Activated gamma-delta T cell (primary cell): ENCODE measurements around the gene GANC.

Experiments used
- DNase-seq: peaks from one replicate; lab custom pipeline; 2025; lab: John Stamatoyannopoulos, UW

Gene GANC

DNA sequence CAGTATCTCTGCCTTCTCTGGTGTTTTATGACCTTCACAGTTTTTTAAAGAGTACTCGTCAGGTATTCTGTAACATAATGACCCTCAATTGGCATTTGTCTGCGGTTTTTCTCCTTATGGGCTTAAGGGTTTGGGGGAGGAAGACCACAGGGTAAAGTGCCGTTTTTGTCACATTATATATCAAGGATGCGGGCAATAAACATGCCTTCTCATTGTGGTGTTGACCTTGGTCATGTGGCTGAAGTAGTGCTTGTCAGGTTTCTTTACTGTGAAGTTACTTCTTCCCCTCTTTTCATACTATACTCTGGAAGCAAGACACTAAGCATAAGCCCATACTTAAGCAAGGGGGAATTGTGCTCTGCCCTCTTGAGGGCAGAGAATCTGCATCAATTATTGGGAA lies 102.9 kb downstream of the GANC start:
- DNase-seq = no peak

GRCh38 chr15:42378011-42378410 lies 105.0 kb downstream of the GANC start:
- no peak for DNase-seq

DNA sequence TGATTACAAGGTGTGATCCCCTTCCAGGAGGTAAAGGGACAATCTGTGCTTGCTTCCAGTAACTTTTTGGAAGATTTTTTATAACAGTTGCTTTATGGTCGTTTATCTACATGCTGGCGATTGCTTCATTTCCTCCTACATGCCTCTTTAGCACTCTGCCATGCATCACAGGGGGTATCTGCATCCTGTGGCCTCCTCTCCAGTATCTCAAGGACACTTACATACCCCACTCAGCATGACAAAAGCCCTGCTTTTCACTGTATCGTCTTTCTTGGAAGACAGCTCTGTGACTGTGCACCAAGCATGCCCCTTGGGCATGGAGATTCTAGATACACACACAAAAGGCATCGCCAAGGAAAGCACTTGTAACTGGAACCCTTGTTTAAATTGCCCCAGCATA lies 111.6 kb downstream of the GANC start:
- no peak for DNase-seq

- no peak for DNase-seq
Measured at GRCh38 chr15:42385206-42385979, 112.4 kb downstream of the GANC start.

DNA sequence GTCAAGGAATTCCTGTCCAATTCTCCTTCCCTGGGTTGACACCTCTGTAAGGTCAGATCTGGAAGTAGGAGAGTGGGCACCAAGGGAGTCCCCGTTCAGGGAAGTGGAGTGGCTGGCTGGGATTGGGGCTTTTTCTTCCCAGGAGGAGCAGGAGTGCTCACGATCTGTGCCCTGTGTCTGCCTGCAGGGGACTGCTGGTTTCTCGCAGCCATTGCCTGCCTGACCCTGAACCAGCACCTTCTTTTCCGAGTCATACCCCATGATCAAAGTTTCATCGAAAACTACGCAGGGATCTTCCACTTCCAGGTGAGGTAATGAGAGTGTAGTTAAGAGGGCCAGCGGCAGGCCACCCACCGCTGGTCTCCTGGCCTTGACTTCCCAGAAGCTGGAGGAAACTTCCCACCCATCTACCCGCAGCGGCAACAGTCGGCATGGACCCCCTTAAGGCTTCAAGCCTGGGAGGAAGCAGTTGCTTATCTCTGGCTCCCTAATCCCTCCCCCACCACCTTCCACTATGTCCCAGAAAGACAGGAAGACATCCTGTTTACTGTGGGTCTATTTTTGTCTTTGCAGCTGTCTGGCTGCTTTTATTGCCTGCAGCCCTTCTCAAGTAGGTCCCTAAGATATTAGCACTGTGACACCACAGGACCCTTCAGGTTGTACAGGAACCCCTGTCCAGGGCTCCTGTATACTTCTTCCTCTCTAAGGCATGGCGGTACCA lies 113.1 kb downstream of the GANC start:
- no peak for DNase-seq

DNA sequence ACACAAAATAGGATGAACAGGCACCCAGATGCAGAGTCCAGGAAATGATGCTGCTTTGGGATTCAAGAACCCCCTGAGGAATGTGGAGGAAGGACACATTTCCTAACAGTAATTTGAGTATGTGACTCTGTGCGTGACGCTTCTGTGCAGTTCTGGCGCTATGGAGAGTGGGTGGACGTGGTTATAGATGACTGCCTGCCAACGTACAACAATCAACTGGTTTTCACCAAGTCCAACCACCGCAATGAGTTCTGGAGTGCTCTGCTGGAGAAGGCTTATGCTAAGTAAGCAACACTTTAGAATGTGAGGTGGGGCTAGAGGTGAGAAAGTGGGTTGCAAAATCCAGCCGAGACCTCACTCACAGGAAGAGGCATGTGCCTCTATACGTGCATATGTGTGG lies 114.6 kb downstream of the GANC start:
- no peak for DNase-seq

DNA sequence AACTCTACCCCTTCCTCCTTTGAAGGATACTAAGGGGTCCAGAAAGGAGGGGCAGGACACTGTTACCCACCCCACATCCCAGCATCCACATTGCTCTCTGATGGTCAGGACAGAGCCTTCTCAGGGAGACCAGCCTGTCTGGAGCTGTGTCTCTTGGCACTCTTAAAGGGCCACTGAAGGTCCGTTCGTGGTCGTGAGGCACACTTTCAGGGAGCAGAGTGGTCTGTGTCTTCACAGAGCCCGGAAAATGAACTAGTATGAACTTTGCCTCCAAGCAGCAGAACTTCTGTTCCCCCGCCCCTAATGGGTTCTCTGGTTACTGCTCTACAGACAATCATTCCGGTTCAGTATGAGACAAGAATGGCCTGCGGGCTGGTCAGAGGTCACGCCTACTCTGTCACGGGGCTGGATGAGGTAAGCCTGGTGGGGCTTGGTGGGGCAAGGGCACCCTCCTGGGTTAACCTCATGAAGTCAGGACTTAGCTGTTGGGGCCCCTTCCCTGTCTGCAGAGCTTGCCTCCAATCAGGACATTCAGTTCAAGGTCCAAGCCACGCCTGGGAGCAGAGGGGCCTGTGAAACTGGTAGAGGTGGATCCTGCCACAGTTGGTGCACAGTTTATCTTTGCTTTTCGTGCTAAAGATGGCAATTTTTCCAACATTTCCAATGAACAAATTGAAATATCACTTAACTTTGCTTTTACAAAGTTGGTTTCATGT lies 119.5 kb downstream of the GANC start:
- no peak for DNase-seq

DNA sequence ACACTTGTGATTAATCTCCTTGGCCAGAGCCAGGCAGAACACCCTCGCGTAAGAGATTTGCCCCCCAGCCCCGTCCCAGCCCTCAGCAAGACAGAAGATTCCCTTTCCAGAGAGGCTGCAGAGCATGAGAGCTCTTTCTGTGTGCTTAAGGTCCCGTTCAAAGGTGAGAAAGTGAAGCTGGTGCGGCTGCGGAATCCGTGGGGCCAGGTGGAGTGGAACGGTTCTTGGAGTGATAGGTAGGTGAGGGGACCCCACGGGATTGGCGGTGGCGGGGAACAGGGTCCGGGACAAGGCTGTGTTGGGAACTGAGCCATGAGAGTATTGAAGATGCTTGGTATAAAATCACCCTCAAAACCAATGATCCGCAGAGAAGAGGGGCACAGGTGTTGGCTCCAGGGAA lies 121.1 kb downstream of the GANC start:
- DNase-seq = no peak

DNA sequence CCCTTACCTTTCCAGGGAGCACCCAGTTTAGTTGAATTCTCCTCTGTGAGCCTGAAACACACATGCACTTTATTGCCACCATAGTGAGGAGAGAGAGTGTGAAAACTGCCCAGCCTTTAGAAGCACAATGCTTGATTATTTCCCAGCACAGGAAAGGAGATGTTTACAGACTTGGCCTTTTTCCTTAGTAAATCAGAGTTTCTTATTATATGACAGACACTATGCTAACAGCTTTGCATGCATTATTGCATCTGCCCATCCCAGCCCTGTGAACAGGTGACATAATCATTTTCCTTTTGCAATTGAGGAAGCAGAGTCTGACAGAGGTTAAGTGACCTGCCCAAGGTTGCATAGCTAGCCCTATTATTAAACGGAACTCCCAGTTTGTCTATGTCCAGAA lies 122.8 kb downstream of the GANC start:
- no peak for DNase-seq

- no peak for DNase-seq
Measured at GRCh38 chr15:42401544-42402454, 128.8 kb downstream of the GANC start.

DNA sequence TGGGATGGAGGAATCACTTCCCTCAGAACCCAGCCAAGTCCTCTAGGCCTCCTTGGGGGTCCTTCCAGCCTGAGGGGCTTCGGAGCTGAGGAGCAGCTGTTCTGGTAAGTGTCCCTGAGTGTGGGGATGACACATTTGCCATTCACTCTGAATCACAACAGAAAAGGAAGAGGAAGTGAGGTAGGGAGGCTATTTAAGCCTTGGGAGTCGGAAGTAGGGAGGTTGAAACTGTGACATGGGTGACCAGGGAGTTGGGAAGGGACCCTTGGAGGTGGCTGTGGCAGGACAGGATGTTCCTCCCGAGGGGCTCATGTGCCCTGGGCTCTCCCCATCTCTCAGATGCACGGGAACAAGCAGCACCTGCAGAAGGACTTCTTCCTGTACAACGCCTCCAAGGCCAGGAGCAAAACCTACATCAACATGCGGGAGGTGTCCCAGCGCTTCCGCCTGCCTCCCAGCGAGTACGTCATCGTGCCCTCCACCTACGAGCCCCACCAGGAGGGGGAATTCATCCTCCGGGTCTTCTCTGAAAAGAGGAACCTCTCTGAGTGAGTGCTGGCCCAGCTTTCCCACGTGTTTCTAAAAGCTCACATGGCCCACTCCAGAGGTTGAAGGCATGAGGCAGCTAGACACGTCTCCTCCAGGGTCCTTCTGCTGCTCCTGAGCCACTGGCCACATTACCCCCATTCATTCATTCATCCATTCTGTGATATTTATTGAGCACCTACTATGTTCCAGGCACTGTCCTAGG lies 129.6 kb downstream of the GANC start:
- DNase-seq = no peak

- DNase-seq = no peak
Measured at GRCh38 chr15:42403389-42403788, 130.4 kb downstream of the GANC start.

GRCh38 chr15:42404461-42405235 lies 131.6 kb downstream of the GANC start:
- no peak for DNase-seq

DNA sequence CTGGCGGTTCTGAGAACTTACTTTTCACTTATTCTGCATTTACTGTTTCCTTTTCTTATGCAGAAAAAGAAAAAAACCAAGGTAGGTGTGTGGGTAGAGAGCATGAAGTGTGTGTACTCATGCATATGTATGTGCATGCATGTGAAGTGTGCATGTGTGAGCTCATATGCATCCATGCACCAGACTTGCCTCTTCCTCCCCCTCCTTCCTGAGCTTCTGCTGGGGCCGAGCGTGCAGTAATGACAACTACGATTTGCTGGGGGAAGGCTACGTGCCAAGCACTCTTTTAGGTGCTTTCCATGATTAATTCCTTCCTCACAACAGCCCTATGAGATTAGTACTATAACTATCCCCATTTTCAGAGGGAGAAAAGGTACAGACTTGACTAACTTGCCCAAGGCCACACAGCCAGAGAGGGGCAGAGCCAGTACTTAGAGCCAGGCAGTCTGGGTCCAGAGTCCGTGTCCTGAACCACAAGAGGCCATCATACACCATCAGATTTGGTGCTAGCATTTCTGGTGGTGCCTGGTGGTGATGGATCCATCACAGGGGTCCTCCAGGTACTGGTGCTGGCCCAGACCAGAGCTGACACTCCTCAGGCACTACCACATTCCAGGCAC lies 133.0 kb downstream of the GANC start:
- DNase-seq = no peak
